HG03378 (cell line): Measurements from ENCODE around the gene ROM1.
"Not testable (repeated sequence)": the region's sequence is repeated elsewhere in the genome, so short reads cannot be mapped to it uniquely, and the experiment has no call there.

Experiments
- ATAC-seq: cut with Tn5 transposase; IDR thresholded peaks from one replicate; pipeline ENCODE4 v1.9.1; 2021; ENCODE audit warnings: mild to moderate bottlenecking, moderate library complexity; ENCODE audit not compliant: unreplicated experiment

ROM1 gene

GRCh38 chr11:62585356-62585755 lies 27.7 kb upstream of the ROM1 start:
- not testable (repeated sequence) for ATAC-seq

- no peak for ATAC-seq
Measured at GRCh38 chr11:62588966-62589637, 24.0 kb upstream of the ROM1 start.

- ATAC-seq: peak; percentile 78
Measured at GRCh38 chr11:62591448-62592145, 21.5 kb upstream of the ROM1 start, which contains the start of gene TUT1. TSS of gene TUT1 (minus strand) at chr11:62591523. CDS start at chr11:62591485, 38 bp downstream.

- peak; percentile 2 for ATAC-seq
Measured at GRCh38 chr11:62592146-62592815, 20.8 kb upstream of the ROM1 start.

- ATAC-seq: no peak
Measured at GRCh38 chr11:62592989-62593421, 20.1 kb upstream of the ROM1 start.

- ATAC-seq: no peak
Measured at GRCh38 chr11:62593434-62594044, 19.5 kb upstream of the ROM1 start.

GRCh38 chr11:62595124-62595523 lies 17.9 kb upstream of the ROM1 start:
- ATAC-seq: no peak

GRCh38 chr11:62599069-62599696 lies 13.9 kb upstream of the ROM1 start:
- peak; percentile 53 for ATAC-seq

- no peak for ATAC-seq
Measured at GRCh38 chr11:62599901-62600300, 13.2 kb upstream of the ROM1 start.

GRCh38 chr11:62600367-62601121 lies 12.5 kb upstream of the ROM1 start:
- no peak for ATAC-seq

- no peak for ATAC-seq
Measured at GRCh38 chr11:62601122-62601371, 12.0 kb upstream of the ROM1 start.

- peak; percentile 65 for ATAC-seq
Measured at GRCh38 chr11:62601372-62602140, 11.5 kb upstream of the ROM1 start, which contains the start of gene MTA2. TSS of gene MTA2 (minus strand) at chr11:62601865. CDS start at chr11:62601450, 415 bp downstream.

GRCh38 chr11:62602141-62603071 lies 10.7 kb upstream of the ROM1 start:
- ATAC-seq: no peak

GRCh38 chr11:62603072-62603408 lies 10.0 kb upstream of the ROM1 start:
- ATAC-seq: no peak

GRCh38 chr11:62603776-62604299 lies 9.2 kb upstream of the ROM1 start:
- ATAC-seq: no peak

- no peak for ATAC-seq
Measured at GRCh38 chr11:62604460-62605120, 8.5 kb upstream of the ROM1 start.

GRCh38 chr11:62605467-62605866 lies 7.6 kb upstream of the ROM1 start:
- no peak for ATAC-seq

- ATAC-seq: no peak
Measured at GRCh38 chr11:62605902-62606301, 7.2 kb upstream of the ROM1 start.
